Fibroblast of pulmonary artery (primary cell): ENCODE results near the gene MRPL9.

ENCODE experiments used
- DNase-seq: peaks from one replicate; pipeline ENCODE4 v3.0.0-alpha.2; 2010; ENCODE audit warnings: low read depth
- H3K4me3 ChIP-seq: replicated peaks from 2 replicates; pipeline ENCODE4 v1.5.1; 2011; ENCODE audit warnings: low read depth, mild to moderate bottlenecking, control low read depth, low read length, moderate library complexity
- CTCF ChIP-seq: IDR thresholded peaks from 2 replicates; pipeline ENCODE4 v1.5.1; 2011; ENCODE audit warnings: mild to moderate bottlenecking, control low read depth, low read length, inconsistent platforms; ENCODE audit errors: missing control alignments

Gene MRPL9

GRCh38 chr1:151729966-151730291 lies 33.4 kb downstream of the MRPL9 start:
- DNase-seq: no peak
- H3K4me3 ChIP-seq: no peak overlapping the region
- TF ChIP-seq CTCF: no peak

GRCh38 chr1:151729157-151729965 lies 33.9 kb downstream of the MRPL9 start:
- TF ChIP-seq CTCF: no peak
- H3K4me3 ChIP-seq: no peak overlapping the region
- DNase-seq: no peak

- no peak overlapping the region for H3K4me3 ChIP-seq
- DNase-seq: peak; percentile 48
- TF ChIP-seq CTCF: no peak
Measured at GRCh38 chr1:151728151-151729054, 34.9 kb downstream of the MRPL9 start.

- TF ChIP-seq CTCF: no peak
- no peak for DNase-seq
- H3K4me3 ChIP-seq: no peak overlapping the region
Measured at GRCh38 chr1:151723726-151724370, 39.4 kb downstream of the MRPL9 start.

- peak overlapping the region; percentile 49 for H3K4me3 ChIP-seq
- peak; percentile 22 for TF ChIP-seq CTCF
- no peak for DNase-seq
Measured at GRCh38 chr1:151721788-151722510, 41.3 kb downstream of the MRPL9 start.

- DNase-seq: peak; percentile 26
- TF ChIP-seq CTCF: no peak
- peak within 1 kb of the TSS; percentile 49 for H3K4me3 ChIP-seq
Measured at GRCh38 chr1:151720974-151721787, 42.1 kb downstream of the MRPL9 start, which contains the start of gene RIIAD1. Gene RIIAD1, plus strand, starts transcription at chr1:151721522. Its CDS starts 15 bp downstream, at chr1:151721537.
